Amniotic epithelial cell (primary cell): ENCODE measurements around the gene JAG1.

ENCODE experiments used
- DNase-seq: peaks from one replicate; pipeline ENCODE4 v3.0.0-alpha.2; 2010; ENCODE audit warnings: low read depth

Gene JAG1

GRCh38 chr20:10652660-10653261 lies 21.0 kb downstream of the JAG1 start:
- no peak for DNase-seq

GRCh38 chr20:10652185-10652584 lies 21.6 kb downstream of the JAG1 start:
- no peak for DNase-seq

- peak; percentile 57 for DNase-seq
Measured at GRCh38 chr20:10651227-10651990, 22.4 kb downstream of the JAG1 start.

- no peak for DNase-seq
Measured at GRCh38 chr20:10649797-10650160, 24.0 kb downstream of the JAG1 start.

GRCh38 chr20:10649080-10649796 lies 24.6 kb downstream of the JAG1 start:
- DNase-seq = no peak

GRCh38 chr20:10648651-10649050 lies 25.1 kb downstream of the JAG1 start:
- peak; percentile 91 for DNase-seq

- DNase-seq = no peak
Measured at GRCh38 chr20:10647909-10648308, 25.9 kb downstream of the JAG1 start.

GRCh38 chr20:10647471-10647870 lies 26.3 kb downstream of the JAG1 start:
- no peak for DNase-seq

GRCh38 chr20:10646886-10647420 lies 26.8 kb downstream of the JAG1 start:
- DNase-seq = no peak

GRCh38 chr20:10646006-10646405 lies 27.8 kb downstream of the JAG1 start:
- DNase-seq = no peak

GRCh38 chr20:10645205-10645570 lies 28.6 kb downstream of the JAG1 start:
- no peak for DNase-seq

- DNase-seq = no peak
Measured at GRCh38 chr20:10644458-10645204, 29.2 kb downstream of the JAG1 start.

GRCh38 chr20:10643560-10643873 lies 30.3 kb downstream of the JAG1 start:
- DNase-seq = no peak

- DNase-seq = no peak
Measured at GRCh38 chr20:10642856-10643559, 30.8 kb downstream of the JAG1 start.

GRCh38 chr20:10641893-10642292 lies 31.9 kb downstream of the JAG1 start:
- no peak for DNase-seq

GRCh38 chr20:10641467-10641866 lies 32.3 kb downstream of the JAG1 start:
- DNase-seq = no peak

GRCh38 chr20:10640897-10641296 lies 32.9 kb downstream of the JAG1 start:
- no peak for DNase-seq

GRCh38 chr20:10639737-10640556 lies 33.9 kb downstream of the JAG1 start:
- no peak for DNase-seq

- no peak for DNase-seq
Measured at GRCh38 chr20:10639077-10639736, 34.6 kb downstream of the JAG1 start.

- DNase-seq = no peak
Measured at GRCh38 chr20:10637563-10637962, 36.2 kb downstream of the JAG1 start.
